NB4 (cell line): Measurements from ENCODE around the gene PIK3IP1.

ENCODE experiments used
- DNase-seq: peaks from one replicate; pipeline ENCODE4 v3.0.0; 2010; ENCODE audit warnings: low read depth
- H3K4me3 ChIP-seq: one replicate; pipeline ENCODE4 v1.5.1; 2011; ENCODE audit warnings: mild to moderate bottlenecking, low read depth, low read length, moderate library complexity
- CTCF ChIP-seq: IDR thresholded peaks from one replicate; pipeline ENCODE4 v1.5.1; 2012; ENCODE audit warnings: low read depth, low read length
- MYC ChIP-seq: IDR thresholded peaks from 2 replicates; pipeline ENCODE4 v1.6.1; 2011; ENCODE audit warnings: low read depth, low read length
- POLR2A ChIP-seq: IDR thresholded peaks from 2 replicates; pipeline ENCODE4 v1.6.1; 2011; ENCODE audit warnings: mild to moderate bottlenecking; ENCODE audit not compliant: insufficient read length; ENCODE audit errors: extremely low read depth
- TF ChIP-seq, protein P1 (sequence below): IDR thresholded peaks from 2 replicates; pipeline ENCODE4 v1.6.1; 2011; ENCODE audit warnings: low read depth, low read length

Gene PIK3IP1

GRCh38 chr22:31272522-31273446 lies 19.5 kb downstream of the PIK3IP1 start:
- TF ChIP-seq, protein P1, sequence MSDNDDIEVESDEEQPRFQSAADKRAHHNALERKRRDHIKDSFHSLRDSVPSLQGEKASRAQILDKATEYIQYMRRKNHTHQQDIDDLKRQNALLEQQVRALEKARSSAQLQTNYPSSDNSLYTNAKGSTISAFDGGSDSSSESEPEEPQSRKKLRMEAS = no peak
- TF ChIP-seq MYC (no peak), POLR2A (no peak), CTCF (peak; percentile 71)
- H3K4me3 ChIP-seq = no peak overlapping the region
- peak; percentile 68 for DNase-seq

DNA sequence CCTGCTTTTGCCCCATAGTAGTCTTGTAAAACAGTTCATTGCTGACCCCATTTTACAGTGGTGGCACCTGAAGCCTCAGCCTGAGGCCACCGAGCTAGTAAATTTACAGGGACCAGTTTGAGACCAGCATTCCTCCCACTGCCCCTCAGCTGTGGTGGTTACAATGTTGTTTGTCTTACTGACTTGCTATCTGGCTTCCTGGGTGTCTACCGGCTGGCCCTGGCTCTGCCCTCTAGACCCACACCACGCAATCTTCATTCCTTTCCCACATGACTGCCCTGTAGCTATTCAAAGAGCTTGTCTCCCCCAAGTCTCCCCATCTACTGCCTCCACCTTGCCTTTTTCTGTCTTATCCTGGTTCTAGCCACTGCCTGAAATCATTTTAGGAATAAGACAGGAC lies 20.8 kb downstream of the PIK3IP1 start:
- no peak overlapping the region for H3K4me3 ChIP-seq
- TF ChIP-seq CTCF = no peak
- TF ChIP-seq MYC = no peak
- TF ChIP-seq, protein P1 = no peak
- TF ChIP-seq POLR2A = no peak
- DNase-seq = no peak

DNA sequence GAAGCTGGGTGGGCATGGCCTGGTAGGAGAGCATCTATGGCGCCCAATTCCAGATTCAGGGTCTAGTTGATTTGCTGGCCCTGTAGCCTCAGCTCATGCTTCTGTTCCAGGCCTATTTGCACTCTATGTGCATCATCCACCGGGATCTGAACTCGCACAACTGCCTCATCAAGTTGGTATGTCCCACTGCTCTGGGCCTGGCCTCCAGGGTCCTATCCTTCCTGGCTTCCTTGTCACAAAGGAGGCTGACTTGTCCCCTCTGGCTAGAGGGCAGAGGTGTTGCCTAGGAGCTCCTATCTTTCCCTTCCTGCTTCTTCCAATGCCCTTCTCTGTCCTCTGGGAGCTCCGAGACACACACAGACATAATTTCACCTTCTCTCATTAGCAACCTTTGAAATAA lies 21.3 kb downstream of the PIK3IP1 start:
- H3K4me3 ChIP-seq = no peak overlapping the region
- DNase-seq = no peak
- TF ChIP-seq CTCF = no peak
- TF ChIP-seq MYC = no peak
- TF ChIP-seq, protein P1 = no peak
- no peak for TF ChIP-seq POLR2A

DNA sequence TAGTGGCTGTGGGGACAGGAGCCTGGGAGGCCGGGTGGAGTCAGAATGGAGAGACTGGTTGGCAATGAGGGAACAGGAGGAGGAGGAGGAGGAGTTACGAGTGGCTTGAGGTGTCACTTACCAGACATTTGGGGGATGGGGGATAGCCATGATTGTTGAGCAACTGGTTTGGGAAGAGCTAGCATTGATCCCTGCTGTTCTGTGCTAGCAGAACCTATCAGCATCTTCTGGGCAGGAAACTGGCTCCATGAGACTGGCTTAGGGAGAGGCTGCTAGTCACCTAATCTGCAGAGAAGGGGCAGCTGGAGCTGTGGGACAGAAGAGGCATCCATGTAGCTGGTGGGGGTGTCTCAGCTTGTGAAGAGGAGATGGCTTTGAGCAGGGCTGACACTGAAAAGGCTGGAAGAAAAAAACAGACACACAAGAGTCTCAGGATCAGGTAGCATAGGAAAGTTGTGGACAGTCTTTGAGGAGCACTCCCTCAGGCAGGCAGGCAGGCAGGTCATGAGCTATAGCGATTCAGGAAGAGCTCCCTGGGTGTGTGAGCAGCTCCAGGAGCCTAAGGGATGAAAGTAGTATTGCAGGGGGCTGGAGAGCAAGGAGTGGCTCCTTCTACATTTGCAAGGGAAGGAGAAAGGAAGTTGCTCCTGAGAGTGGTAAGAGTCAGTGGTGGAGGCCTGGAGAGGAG lies 22.3 kb downstream of the PIK3IP1 start:
- DNase-seq = no peak
- H3K4me3 ChIP-seq = no peak overlapping the region
- TF ChIP-seq POLR2A (no peak), MYC (no peak), CTCF (no peak)
- TF ChIP-seq, protein P1 = no peak

DNA sequence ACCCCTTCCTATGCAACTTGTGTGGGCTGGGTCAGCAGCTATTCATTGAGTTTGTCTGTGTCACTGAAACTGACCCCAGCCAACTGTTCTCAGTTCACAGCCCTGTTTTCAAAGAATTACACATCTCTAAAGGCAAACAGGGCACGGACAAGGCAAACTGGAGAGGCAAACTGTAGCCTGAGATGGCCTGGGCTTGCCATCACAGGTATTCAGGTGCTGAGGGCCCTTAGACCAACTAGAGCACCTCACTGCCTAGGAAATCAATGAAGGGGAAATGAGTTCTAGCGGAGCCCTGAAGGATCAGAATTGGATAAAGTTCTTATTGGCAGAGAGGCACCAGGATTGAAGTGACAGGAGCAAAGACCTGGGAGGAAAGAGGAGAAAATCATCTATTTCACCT lies 24.0 kb downstream of the PIK3IP1 start:
- DNase-seq = no peak
- no peak overlapping the region for H3K4me3 ChIP-seq
- TF ChIP-seq POLR2A (no peak), CTCF (no peak), MYC (no peak)
- TF ChIP-seq, protein P1 = no peak
